SK-N-SH treated with all-trans-retinoic acid at 6 μM for 48 hours (cell line): ENCODE measurements around the gene FBP2.

Source experiments
- ATAC-seq: fragments of 200-7000 bp; cut with Tn5 transposase; 3 replicates; pipeline ENCODE4 v1.9.1; 2020; ENCODE audit warnings: mild to moderate bottlenecking, moderate library complexity
- ARNTL ChIP-seq: fragments of 450-650 bp; formaldehyde crosslinking; IDR thresholded peaks from 2 replicates; pipeline ENCODE4 v1.5.0; 2020; ENCODE audit warnings: low read depth, mild to moderate bottlenecking, moderate library complexity, borderline replicate concordance
- CREB5 ChIP-seq: fragments of 250-450 bp; sonication (Bioruptor Pico); IDR thresholded peaks from 2 replicates; pipeline ENCODE4 v1.5.1; 2020; ENCODE audit warnings: low read depth, mild to moderate bottlenecking, moderate library complexity
- CSDC2 ChIP-seq: fragments of 250-450 bp; sonication (Bioruptor Pico); IDR thresholded peaks from 2 replicates; pipeline ENCODE4 v1.5.0; 2020; ENCODE audit warnings: mild to moderate bottlenecking, moderate library complexity
- GLIS3 ChIP-seq: fragments of 250-450 bp; sonication (Bioruptor Pico); IDR thresholded peaks from 2 replicates; pipeline ENCODE4 v1.5.0; 2020; ENCODE audit warnings: mild to moderate bottlenecking, moderate library complexity
- ISL1 ChIP-seq: fragments of 250-450 bp; sonication (Bioruptor Pico); IDR thresholded peaks from 2 replicates; pipeline ENCODE4 v2.1.2; 2022; ENCODE audit warnings: mild to moderate bottlenecking, moderate library complexity
- OSR1 ChIP-seq: fragments of 250-450 bp; sonication (Bioruptor Pico); IDR thresholded peaks from 2 replicates; pipeline ENCODE4 v1.8.0; 2022; ENCODE audit warnings: moderate library complexity, mild to moderate bottlenecking, inconsistent platforms
- PATZ1 ChIP-seq: fragments of 250-450 bp; sonication (Bioruptor Pico); IDR thresholded peaks from 2 replicates; pipeline ENCODE4 v1.8.0; 2020; ENCODE audit warnings: mild to moderate bottlenecking, moderate library complexity, borderline replicate concordance
- POU6F1 ChIP-seq: fragments of 250-450 bp; sonication (Bioruptor Pico); IDR thresholded peaks from 2 replicates; pipeline ENCODE4 v1.8.0; 2021; ENCODE audit warnings: low read depth, mild to moderate bottlenecking, moderate library complexity, borderline replicate concordance
- PPARA ChIP-seq: fragments of 250-450 bp; sonication (Bioruptor Pico); IDR thresholded peaks from 2 replicates; pipeline ENCODE4 v1.5.0; 2020; ENCODE audit warnings: mild to moderate bottlenecking, borderline replicate concordance
- RARB ChIP-seq: fragments of 250-450 bp; sonication (Bioruptor Pico); IDR thresholded peaks from 2 replicates; pipeline ENCODE4 v1.8.0; 2021; ENCODE audit warnings: mild to moderate bottlenecking, moderate library complexity
- TCF4 ChIP-seq: fragments of 250-450 bp; sonication (Bioruptor Pico); IDR thresholded peaks from 2 replicates; pipeline ENCODE4 v1.8.0; 2021; ENCODE audit warnings: mild to moderate bottlenecking, moderate library complexity, borderline replicate concordance
- TOX ChIP-seq: fragments of 250-450 bp; sonication (Bioruptor Pico); IDR thresholded peaks from 2 replicates; pipeline ENCODE4 v1.8.0; 2021; ENCODE audit warnings: mild to moderate bottlenecking, moderate library complexity, borderline replicate concordance
- TSHZ2 ChIP-seq: fragments of 250-450 bp; sonication (Bioruptor Pico); IDR thresholded peaks from 2 replicates; pipeline ENCODE4 v1.5.0; 2020; ENCODE audit warnings: mild to moderate bottlenecking, moderate library complexity
- ZFP3 ChIP-seq: fragments of 250-450 bp; sonication (Bioruptor Pico); IDR thresholded peaks from 2 replicates; pipeline ENCODE4 v1.5.0; 2020; ENCODE audit warnings: mild to moderate bottlenecking, moderate library complexity
- ZFP30 ChIP-seq: fragments of 450-650 bp; formaldehyde crosslinking; IDR thresholded peaks from 2 replicates; pipeline ENCODE4 v1.5.0; 2022; ENCODE audit warnings: mild to moderate bottlenecking, moderate library complexity
- ZNF565 ChIP-seq: fragments of 450-650 bp; formaldehyde crosslinking; conservative IDR thresholded peaks from 2 replicates; pipeline ENCODE4 v1.5.0; 2020; ENCODE audit warnings: low read depth, mild to moderate bottlenecking, moderate library complexity
- ZNF70 ChIP-seq: fragments of 450-650 bp; formaldehyde crosslinking; IDR thresholded peaks from 2 replicates; pipeline ENCODE4 v1.5.0; 2020; ENCODE audit warnings: mild to moderate bottlenecking, moderate library complexity
- ZNF8 ChIP-seq: fragments of 450-650 bp; formaldehyde crosslinking; IDR thresholded peaks from 2 replicates; pipeline ENCODE4 v1.5.0; 2020; ENCODE audit warnings: mild to moderate bottlenecking, moderate library complexity

The FBP2 gene

GRCh38 chr9:94603259-94604160 lies 9.9 kb upstream of the FBP2 start:
- ATAC-seq, result peak; percentile 90

GRCh38 chr9:94602666-94603065 lies 9.0 kb upstream of the FBP2 start:
- no peak for TF ChIP-seq POU6F1 (CRISPR knock-in tag)
- no peak for TF ChIP-seq CSDC2
- TF ChIP-seq ZNF565, result no peak
- TF ChIP-seq RARB (CRISPR knock-in tag), result no peak
- no peak for TF ChIP-seq CREB5
- no peak for TF ChIP-seq ZNF70 (CRISPR knock-in tag)
- TF ChIP-seq ZFP3 (CRISPR knock-in tag), result no peak
- no peak for TF ChIP-seq PATZ1 (CRISPR knock-in tag)
- no peak for TF ChIP-seq PPARA (CRISPR knock-in tag)
- TF ChIP-seq OSR1 (CRISPR knock-in tag), result no peak
- TF ChIP-seq TCF4 (CRISPR knock-in tag), result no peak
- TF ChIP-seq ARNTL (CRISPR knock-in tag), result no peak
- no peak for TF ChIP-seq ISL1 (CRISPR knock-in tag)
- TF ChIP-seq TSHZ2, result no peak
- TF ChIP-seq ZNF8, result no peak
- no peak for TF ChIP-seq TOX (CRISPR knock-in tag)
- no peak for TF ChIP-seq GLIS3 (CRISPR knock-in tag)
- TF ChIP-seq ZFP30 (CRISPR knock-in tag), result no peak
- TF ChIP-seq, all 23 proteins: peak for 0

More at GRCh38 chr9:94603259-94604160, 9.9 kb upstream of the FBP2 start:
- no peak for TF ChIP-seq ZNF70 (CRISPR knock-in tag)
- no peak for TF ChIP-seq PATZ1 (CRISPR knock-in tag)

GRCh38 chr9:94600715-94601114 lies 7.1 kb upstream of the FBP2 start:
- TF ChIP-seq POU6F1 (CRISPR knock-in tag) (no peak), ARNTL (CRISPR knock-in tag) (no peak), ZNF70 (CRISPR knock-in tag) (no peak)
- no peak for ATAC-seq

More at GRCh38 chr9:94602666-94603065, 9.0 kb upstream of the FBP2 start:
- no peak for ATAC-seq
